HCT116 (cell line): ENCODE measurements around the gene ABHD12.

Source experiments
- CTCF ChIP-seq, 3 experiments: fragments of 200-600 bp in 1 of 3; sonication (generic) in 1 of 3; IDR thresholded peaks in 2 of 3; conservative IDR thresholded peaks in 1 of 3; 2 replicates each; pipeline ENCODE4 v1.5.1; 2012 to 2017; ENCODE audit warnings: low read depth in 2 of 3, low read length in 2 of 3, antibody characterized with exemption in 1 of 3, borderline replicate concordance in 1 of 3, control low read depth in 1 of 3, mild to moderate bottlenecking in 1 of 3, mixed read lengths in 1 of 3, mixed run types in 1 of 3, moderate library complexity in 1 of 3; ENCODE audit not compliant: insufficient read depth in 1 of 3
- EZH2 ChIP-seq: fragments of 200-600 bp; sonication (generic); IDR thresholded peaks from 2 replicates; pipeline ENCODE4 v1.6.1; 2017; ENCODE audit warnings: antibody characterized with exemption, mixed run types
- MAX ChIP-seq: IDR thresholded peaks from 2 replicates; pipeline ENCODE4 v1.6.1; 2012
- POLR2A ChIP-seq: IDR thresholded peaks from 2 replicates; pipeline ENCODE4 v1.7.0; 2011; ENCODE audit warnings: borderline replicate concordance; ENCODE audit not compliant: insufficient read depth, insufficient read length; ENCODE audit errors: extremely low read depth
- RAD21 ChIP-seq: IDR thresholded peaks from 2 replicates; pipeline ENCODE4 v1.6.1; 2012; ENCODE audit warnings: low read depth, mild to moderate bottlenecking
- REST ChIP-seq: IDR thresholded peaks from 2 replicates; pipeline ENCODE4 v1.6.1; 2012; ENCODE audit warnings: low read depth
- SIN3A ChIP-seq: IDR thresholded peaks from 2 replicates; pipeline ENCODE4 v1.6.1; 2012; ENCODE audit warnings: low read depth
- TCF7L2 ChIP-seq: IDR thresholded peaks from 2 replicates; pipeline ENCODE4 v1.7.0; 2011; ENCODE audit warnings: borderline replicate concordance, inconsistent platforms; ENCODE audit not compliant: insufficient read depth, insufficient read length; ENCODE audit errors: extremely low read depth
- YY1 ChIP-seq: IDR thresholded peaks from 2 replicates; pipeline ENCODE4 v1.6.1; 2011; ENCODE audit warnings: low read length, low read depth, moderate library complexity, mild to moderate bottlenecking; ENCODE audit not compliant: insufficient replicate concordance; ENCODE audit errors: extremely low read depth

- TF ChIP-seq EZH2, result no peak
- no peak for TF ChIP-seq CTCF (IDR thresholded peaks at IDR 0.05 in 2 of 3, conservative IDR thresholded peaks at IDR 0.05 in 1 of 3; ENCODE audit: borderline replicate concordance in 1 of 3, insufficient read depth in 1 of 3, low read depth in 2 of 3, low read length in 2 of 3)
- TF ChIP-seq RAD21, result no peak
- TF ChIP-seq POLR2A, result no peak
- TF ChIP-seq SIN3A, result no peak
- TF ChIP-seq YY1, result no peak
- TF ChIP-seq TCF7L2, result no peak
- no peak for TF ChIP-seq REST
- no peak for TF ChIP-seq MAX
These were observed 132.2 kb downstream of the ABHD12 start for GRCh38 chr20:25258476-25258805.
